Chondrocyte (in vitro differentiated cells): ENCODE measurements around the gene PPDPF. TPM values are rescaled to one million over a fixed set of nuclear protein-coding genes. Genes with fewer than 3 reads are reported as not detected.
A peak's percentile ranks its signal among the peaks of the same experiment; 100 is the strongest.

Source experiments
- DNase-seq: peaks from one replicate; pipeline ENCODE4 v3.0.0; 2021; ENCODE audit warnings: mixed read lengths, low spot score
- H3K27ac Mint-ChIP-seq: one replicate; pipeline ENCODE4 v1.8.0; 2021; ENCODE audit warnings: mild to moderate bottlenecking, moderate library complexity, mixed read lengths; ENCODE audit not compliant: unreplicated experiment
- H3K27me3 Mint-ChIP-seq: 2 replicates; pipeline ENCODE4 v1.8.0; 2021; ENCODE audit warnings: low read depth, mixed read lengths
- H3K36me3 Mint-ChIP-seq: 2 replicates; pipeline ENCODE4 v1.8.0; 2021; ENCODE audit warnings: low read depth, mixed read lengths
- H3K4me1 Mint-ChIP-seq: 2 replicates; pipeline ENCODE4 v1.8.0; 2021; ENCODE audit warnings: low read depth, mild to moderate bottlenecking, mixed read lengths
- H3K4me3 Mint-ChIP-seq: one replicate; pipeline ENCODE4 v1.8.0; 2021; ENCODE audit warnings: mild to moderate bottlenecking, moderate library complexity, mixed read lengths; ENCODE audit not compliant: unreplicated experiment
- H3K9me3 Mint-ChIP-seq: 2 replicates; pipeline ENCODE4 v1.8.0; 2021; ENCODE audit warnings: low read depth, mixed read lengths
- total RNA-seq: library from RNA; stranded (reverse); gene quantifications from 3 replicates; pipeline ENCODE4 v1.2.1, GENCODE V29; 2021
- TF ChIP-seq, protein P1 (sequence below): fragments of 200-600 bp; sonication (generic); IDR thresholded peaks from 2 replicates; pipeline ENCODE4 v1.5.0; 2021; ENCODE audit warnings: antibody characterized with exemption, mild to moderate bottlenecking, moderate library complexity

PPDPF gene
- total RNA-seq, 1 donor from 2014 or later: 261 TPM

DNA sequence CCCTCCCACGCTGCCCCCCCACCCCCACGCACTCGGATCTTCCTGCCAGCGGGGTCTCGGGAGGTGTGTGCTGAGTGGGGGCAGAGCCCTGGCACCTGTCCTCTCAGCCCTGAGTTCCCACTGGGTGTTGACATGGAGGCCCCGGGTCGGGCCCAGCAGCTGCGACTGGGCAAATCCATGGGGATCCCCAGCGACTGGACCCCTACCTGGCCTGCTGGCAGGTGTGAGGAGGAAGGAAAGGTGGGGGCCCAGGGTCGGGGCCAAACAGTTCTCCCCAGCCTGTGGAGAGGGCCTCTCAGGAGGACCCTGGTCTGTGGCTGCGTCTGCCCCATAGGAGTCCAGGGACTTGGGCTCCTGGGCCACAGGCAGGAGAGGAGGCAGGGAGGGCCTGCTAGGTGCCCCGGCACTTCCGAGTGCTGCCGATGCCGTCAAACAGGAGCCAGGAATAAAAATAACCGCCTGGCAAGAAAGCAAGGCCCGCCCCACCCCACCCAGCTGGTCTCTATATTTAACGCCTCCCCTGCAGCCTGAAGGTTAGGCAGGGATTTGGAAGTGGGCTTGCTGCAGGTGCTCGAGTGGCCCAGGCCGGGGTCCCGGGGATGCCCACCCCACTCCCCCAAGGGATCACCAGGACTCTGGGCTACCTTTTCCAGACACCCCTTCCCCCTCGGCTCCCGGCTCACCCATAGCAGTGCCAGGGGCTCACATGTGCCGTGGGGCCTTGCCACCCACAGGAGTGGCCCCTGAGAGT lies 20.2 kb upstream of the PPDPF start:
- Mint-ChIP-seq H3K36me3 (peaks cover 6% of the 10 kb centered on the region), H3K9me3 (peaks cover 7% of the 10 kb centered on the region), H3K4me1 (no peaks in the 10 kb centered on the region), H3K27ac (no peak overlapping the region), H3K27me3 (peaks cover 5% of the 10 kb centered on the region), H3K4me3 (no peak overlapping the region)
- DNase-seq: peak; percentile 89
- TF ChIP-seq, protein P1, sequence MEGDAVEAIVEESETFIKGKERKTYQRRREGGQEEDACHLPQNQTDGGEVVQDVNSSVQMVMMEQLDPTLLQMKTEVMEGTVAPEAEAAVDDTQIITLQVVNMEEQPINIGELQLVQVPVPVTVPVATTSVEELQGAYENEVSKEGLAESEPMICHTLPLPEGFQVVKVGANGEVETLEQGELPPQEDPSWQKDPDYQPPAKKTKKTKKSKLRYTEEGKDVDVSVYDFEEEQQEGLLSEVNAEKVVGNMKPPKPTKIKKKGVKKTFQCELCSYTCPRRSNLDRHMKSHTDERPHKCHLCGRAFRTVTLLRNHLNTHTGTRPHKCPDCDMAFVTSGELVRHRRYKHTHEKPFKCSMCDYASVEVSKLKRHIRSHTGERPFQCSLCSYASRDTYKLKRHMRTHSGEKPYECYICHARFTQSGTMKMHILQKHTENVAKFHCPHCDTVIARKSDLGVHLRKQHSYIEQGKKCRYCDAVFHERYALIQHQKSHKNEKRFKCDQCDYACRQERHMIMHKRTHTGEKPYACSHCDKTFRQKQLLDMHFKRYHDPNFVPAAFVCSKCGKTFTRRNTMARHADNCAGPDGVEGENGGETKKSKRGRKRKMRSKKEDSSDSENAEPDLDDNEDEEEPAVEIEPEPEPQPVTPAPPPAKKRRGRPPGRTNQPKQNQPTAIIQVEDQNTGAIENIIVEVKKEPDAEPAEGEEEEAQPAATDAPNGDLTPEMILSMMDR: no peak

DNA sequence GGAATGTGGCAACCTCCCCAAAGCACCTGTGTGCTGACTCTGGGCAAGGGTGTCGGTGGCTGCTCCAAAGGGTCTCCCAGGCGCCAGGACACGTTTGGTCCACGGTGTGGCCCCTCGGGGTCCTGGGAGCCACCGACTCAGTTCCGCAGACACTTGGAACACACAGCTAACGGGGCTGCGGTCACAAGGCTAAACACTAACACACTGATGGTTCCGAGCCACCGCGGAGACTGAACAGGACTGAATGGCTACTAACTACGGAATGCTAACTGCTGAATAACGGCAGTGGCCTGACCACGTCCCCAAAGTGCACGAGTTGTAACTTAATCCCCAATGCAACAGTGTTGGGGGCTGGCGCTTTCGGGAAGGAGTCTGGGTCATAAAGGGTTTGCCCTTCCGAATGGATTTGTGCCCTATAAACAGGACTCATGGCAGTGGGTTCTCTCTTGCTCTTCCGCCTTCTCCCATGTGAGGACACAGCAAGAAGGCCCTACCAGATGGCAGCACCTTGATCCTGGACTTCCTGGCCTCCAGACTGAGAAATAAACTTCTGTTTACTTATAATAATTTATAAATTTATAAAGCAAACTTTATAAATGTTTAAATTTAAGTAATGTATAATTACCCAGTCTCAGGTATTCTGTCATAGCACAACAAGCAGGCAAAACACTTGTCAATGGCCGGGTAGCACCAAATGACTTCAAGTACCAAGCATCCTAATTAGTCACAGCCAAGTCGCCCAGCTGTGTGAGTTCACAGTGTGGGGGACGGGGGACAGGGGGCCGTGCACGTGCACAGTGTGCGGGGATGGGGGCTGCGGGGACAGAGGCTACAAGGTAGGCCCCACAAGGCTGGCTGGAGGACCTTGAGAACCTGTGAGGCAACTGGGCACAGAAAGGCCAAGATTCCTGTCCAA lies 19.4 kb upstream of the PPDPF start:
- no peaks in the 10 kb centered on the region for H3K4me1 Mint-ChIP-seq
- H3K27ac Mint-ChIP-seq: no peak overlapping the region
- peak; percentile 79 for DNase-seq
- TF ChIP-seq, protein P1: no peak
- H3K9me3 Mint-ChIP-seq: peaks cover 10% of the 10 kb centered on the region
- H3K36me3 Mint-ChIP-seq: peaks cover 6% of the 10 kb centered on the region
- peaks cover 5% of the 10 kb centered on the region for H3K27me3 Mint-ChIP-seq
- peak overlapping the region; percentile 12 for H3K4me3 Mint-ChIP-seq

DNA sequence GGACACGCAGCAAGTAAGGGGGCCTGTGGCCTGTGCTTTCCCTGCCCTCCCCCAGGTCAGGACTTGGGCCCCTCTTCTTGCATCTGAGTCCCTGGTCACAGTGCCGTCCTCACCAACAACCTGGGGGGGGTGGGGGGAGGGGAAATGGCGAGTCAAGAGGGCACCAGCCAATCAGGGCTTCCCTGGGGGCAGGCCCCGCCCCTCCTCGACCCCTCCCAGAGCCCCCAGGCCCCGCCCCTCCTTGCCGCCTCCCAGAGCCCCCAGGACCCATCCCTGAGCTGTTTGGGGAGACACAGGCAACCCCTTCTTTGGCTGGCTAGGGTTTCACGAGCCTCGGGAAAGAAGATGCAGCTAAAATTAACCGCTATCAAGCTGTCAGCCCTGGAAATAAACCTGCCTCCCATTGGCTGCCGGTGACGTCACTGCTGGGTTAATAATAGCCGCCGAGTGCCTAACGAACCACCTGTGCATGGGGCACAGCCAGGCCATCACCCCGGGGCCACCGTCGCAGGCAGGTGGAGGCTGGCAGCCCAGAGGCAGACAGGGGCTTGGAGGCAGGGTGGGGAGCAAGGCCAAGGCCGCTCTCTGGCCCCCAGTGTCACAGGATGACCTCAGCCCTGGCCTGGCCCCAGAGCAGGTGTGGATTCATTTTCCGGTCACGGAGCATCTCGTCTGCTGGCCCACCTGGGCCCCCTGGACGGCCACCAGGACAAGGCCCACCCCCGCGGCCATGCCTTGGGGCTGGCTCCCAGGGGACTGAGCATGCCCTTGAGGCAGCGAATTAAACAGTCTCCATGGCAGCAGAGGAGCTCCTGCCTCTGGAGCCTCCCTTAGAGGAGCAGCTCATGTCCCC lies 18.5 kb upstream of the PPDPF start:
- peaks cover 15% of the 10 kb centered on the region for H3K9me3 Mint-ChIP-seq
- no peak for DNase-seq
- no peaks in the 10 kb centered on the region for H3K4me1 Mint-ChIP-seq
- peaks cover 6% of the 10 kb centered on the region for H3K36me3 Mint-ChIP-seq
- no peak overlapping the region for H3K27ac Mint-ChIP-seq
- TF ChIP-seq, protein P1: no peak
- peaks cover 8% of the 10 kb centered on the region for H3K27me3 Mint-ChIP-seq
- H3K4me3 Mint-ChIP-seq: no peak overlapping the region

DNA sequence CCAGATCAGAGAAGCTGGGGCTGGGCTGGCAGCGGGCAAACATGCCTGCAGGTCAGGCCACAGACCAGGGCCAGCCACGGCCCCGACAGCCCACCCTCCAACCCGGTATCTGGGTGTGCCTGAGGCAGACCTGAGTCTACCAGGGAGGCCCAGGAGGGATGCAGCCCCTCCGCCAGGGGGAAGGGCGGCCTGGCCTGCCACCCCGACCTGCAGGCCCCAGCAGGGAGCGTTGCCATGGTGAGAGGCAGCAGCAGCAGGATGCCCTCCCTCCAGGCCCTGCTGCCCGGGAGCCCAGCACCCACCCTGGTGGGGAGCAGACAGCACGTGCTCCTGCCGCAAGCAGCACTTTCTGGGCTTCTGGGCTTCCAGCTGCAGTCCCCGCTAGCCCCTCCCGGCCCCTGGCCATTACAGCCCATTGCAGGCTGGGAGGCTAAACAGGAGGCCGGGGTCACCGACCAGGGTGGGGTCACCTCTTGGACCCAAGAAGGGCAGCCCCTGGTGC lies 17.8 kb upstream of the PPDPF start:
- H3K4me1 Mint-ChIP-seq: no peaks in the 10 kb centered on the region
- peaks cover 15% of the 10 kb centered on the region for H3K9me3 Mint-ChIP-seq
- TF ChIP-seq, protein P1: no peak
- H3K36me3 Mint-ChIP-seq: peaks cover 6% of the 10 kb centered on the region
- no peak for DNase-seq
- no peak overlapping the region for H3K27ac Mint-ChIP-seq
- H3K4me3 Mint-ChIP-seq: no peak overlapping the region
- H3K27me3 Mint-ChIP-seq: peaks cover 8% of the 10 kb centered on the region
